Endometrial microvascular endothelial cells (primary cell): ENCODE measurements around the gene ZNF618. TPM values are rescaled to one million over a fixed set of nuclear protein-coding genes. Genes with fewer than 3 reads are reported as not detected.

Source experiments
- in situ Hi-C: cut with HindIII; loops from 2 replicates; pipeline ENCODE4 v1.10.0; 2017; ENCODE audit warnings: low sequenced_read_pairs, low pct_unique_long_range_greater_than_20kb; ENCODE audit errors: inconsistent ontology term
- total RNA-seq: library from RNA; depleted of rRNA; stranded (reverse); fragments of >200 nt; gene quantifications from one replicate; pipeline ENCODE4 v1.2.3, GENCODE V29; 2015; ENCODE audit errors: inconsistent ontology term

Gene ZNF618
- total RNA-seq, 1 donor from 2014 or later: 13.4 TPM

GRCh38 chr9:113879318-113879717 is 3.2 kb downstream of the ZNF618 start:
- in situ Hi-C loops: no loop called here

GRCh38 chr9:113879911-113880310 is 3.8 kb downstream of the ZNF618 start:
- in situ Hi-C loops: no loop called here

- in situ Hi-C loops: no loop called here
Observed at GRCh38 chr9:113882181-113882580, 6.1 kb downstream of the ZNF618 start.

- in situ Hi-C loops: no loop called here
Observed at GRCh38 chr9:113882636-113883164, 6.6 kb downstream of the ZNF618 start.

GRCh38 chr9:113885183-113886025 is 9.3 kb downstream of the ZNF618 start:
- in situ Hi-C loops: no loop called here

GRCh38 chr9:113886026-113886369 is 9.9 kb downstream of the ZNF618 start:
- in situ Hi-C loops: no loop called here

- in situ Hi-C loops: no loop called here
Observed at GRCh38 chr9:113886466-113886865, 10.4 kb downstream of the ZNF618 start.

GRCh38 chr9:113886933-113887332 is 10.8 kb downstream of the ZNF618 start:
- in situ Hi-C loops: no loop called here

- in situ Hi-C loops: no loop called here
Observed at GRCh38 chr9:113887436-113887835, 11.3 kb downstream of the ZNF618 start.

- in situ Hi-C loops: no loop called here
Observed at GRCh38 chr9:113888336-113888735, 12.2 kb downstream of the ZNF618 start.

GRCh38 chr9:113888976-113889375 is 12.9 kb downstream of the ZNF618 start:
- in situ Hi-C loops: no loop called here

GRCh38 chr9:113890704-113891103 is 14.6 kb downstream of the ZNF618 start:
- in situ Hi-C loops: no loop called here

- in situ Hi-C loops: no loop called here
Observed at GRCh38 chr9:113892861-113893491, 16.9 kb downstream of the ZNF618 start.

GRCh38 chr9:113894166-113894565 is 18.1 kb downstream of the ZNF618 start:
- in situ Hi-C loops: no loop called here

- in situ Hi-C loops: no loop called here
Observed at GRCh38 chr9:113895526-113895925, 19.4 kb downstream of the ZNF618 start.

- in situ Hi-C loops: no loop called here
Observed at GRCh38 chr9:113896713-113897112, 20.6 kb downstream of the ZNF618 start.

- in situ Hi-C loops: no loop called here
Observed at GRCh38 chr9:113898151-113898550, 22.0 kb downstream of the ZNF618 start.

GRCh38 chr9:113898596-113898995 is 22.5 kb downstream of the ZNF618 start:
- in situ Hi-C loops: no loop called here

- in situ Hi-C loops: no loop called here
Observed at GRCh38 chr9:113899205-113899604, 23.1 kb downstream of the ZNF618 start.

GRCh38 chr9:113901221-113901688 is 25.1 kb downstream of the ZNF618 start:
- in situ Hi-C loops: no loop called here
